Tongue (tissue), 2 donors: Measurements from ENCODE around the gene NAIP. TPM values are rescaled to one million over a fixed set of nuclear protein-coding genes. Genes with fewer than 3 reads are reported as not detected.
"Not testable (repeated sequence)": the region's sequence is repeated elsewhere in the genome, so short reads cannot be mapped to it uniquely, and the experiment has no call there.

Experiments used
- DNase-seq: peaks from one replicate; pipeline ENCODE4 v3.0.0-alpha.2; 2015
- total RNA-seq: library from RNA; depleted of rRNA; stranded (reverse); fragments of >200 nt; gene quantifications from one replicate; pipeline ENCODE4 v1.2.3, GENCODE V29; 2014

The NAIP gene, protein sequence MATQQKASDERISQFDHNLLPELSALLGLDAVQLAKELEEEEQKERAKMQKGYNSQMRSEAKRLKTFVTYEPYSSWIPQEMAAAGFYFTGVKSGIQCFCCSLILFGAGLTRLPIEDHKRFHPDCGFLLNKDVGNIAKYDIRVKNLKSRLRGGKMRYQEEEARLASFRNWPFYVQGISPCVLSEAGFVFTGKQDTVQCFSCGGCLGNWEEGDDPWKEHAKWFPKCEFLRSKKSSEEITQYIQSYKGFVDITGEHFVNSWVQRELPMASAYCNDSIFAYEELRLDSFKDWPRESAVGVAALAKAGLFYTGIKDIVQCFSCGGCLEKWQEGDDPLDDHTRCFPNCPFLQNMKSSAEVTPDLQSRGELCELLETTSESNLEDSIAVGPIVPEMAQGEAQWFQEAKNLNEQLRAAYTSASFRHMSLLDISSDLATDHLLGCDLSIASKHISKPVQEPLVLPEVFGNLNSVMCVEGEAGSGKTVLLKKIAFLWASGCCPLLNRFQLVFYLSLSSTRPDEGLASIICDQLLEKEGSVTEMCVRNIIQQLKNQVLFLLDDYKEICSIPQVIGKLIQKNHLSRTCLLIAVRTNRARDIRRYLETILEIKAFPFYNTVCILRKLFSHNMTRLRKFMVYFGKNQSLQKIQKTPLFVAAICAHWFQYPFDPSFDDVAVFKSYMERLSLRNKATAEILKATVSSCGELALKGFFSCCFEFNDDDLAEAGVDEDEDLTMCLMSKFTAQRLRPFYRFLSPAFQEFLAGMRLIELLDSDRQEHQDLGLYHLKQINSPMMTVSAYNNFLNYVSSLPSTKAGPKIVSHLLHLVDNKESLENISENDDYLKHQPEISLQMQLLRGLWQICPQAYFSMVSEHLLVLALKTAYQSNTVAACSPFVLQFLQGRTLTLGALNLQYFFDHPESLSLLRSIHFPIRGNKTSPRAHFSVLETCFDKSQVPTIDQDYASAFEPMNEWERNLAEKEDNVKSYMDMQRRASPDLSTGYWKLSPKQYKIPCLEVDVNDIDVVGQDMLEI (N-terminal part only)
- total RNA-seq, result 11.6 TPM

- not testable (repeated sequence) for DNase-seq
Measured at GRCh38 chr5:71025289-71025953, at the start of gene NAIP. Gene NAIP (minus strand): TSS chr5:71025339. CDS start chr5:71012915, 12,424 bp downstream.

- not testable (repeated sequence) for DNase-seq
Measured at GRCh38 chr5:71067262-71067928, 42.3 kb upstream of the NAIP start, which contains the start of gene GTF2H2. Gene GTF2H2 (minus strand): TSS chr5:71067676. CDS start chr5:71062763, 4,913 bp downstream.

- not testable (repeated sequence) for DNase-seq
Measured at GRCh38 chr5:71061322-71061721, 36.2 kb upstream of the NAIP start.

DNA sequence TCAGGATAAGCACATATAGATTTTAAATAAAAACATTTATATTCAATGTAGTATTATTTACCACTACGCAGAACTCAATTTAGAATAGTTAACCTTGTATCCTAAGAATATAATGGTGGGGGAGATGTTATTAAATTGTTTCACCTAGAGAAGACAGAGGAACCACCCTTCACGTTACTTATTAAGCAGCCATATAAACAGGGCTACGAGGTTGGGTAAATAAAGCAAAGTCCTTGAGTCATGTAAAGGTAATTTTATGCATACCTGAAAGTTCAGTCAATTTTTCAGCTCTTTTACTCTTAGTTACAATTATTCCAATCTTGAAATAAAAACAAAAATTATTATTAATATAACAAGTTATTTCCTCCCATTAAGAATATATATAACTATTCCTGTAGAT lies 34.3 kb upstream of the NAIP start:
- DNase-seq, result not testable (repeated sequence)

DNA sequence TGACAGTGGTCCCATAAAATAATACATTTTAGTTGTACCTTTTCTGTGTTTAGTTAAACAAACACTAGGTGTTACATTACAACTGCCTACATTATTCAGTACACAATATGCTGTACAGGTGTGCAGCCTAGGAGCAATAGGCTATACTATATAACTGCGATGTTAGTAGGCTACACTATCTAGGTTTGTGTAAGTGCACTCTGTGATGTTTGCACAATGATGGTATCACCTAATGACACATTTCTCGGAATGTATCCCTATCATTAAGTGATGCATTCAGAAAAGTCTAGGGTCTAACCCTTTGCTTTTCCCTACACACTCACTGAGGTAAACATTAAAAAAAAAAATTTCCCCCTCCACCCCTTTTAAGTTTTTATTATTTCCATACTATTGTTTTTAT lies 19.7 kb upstream of the NAIP start:
- not testable (repeated sequence) for DNase-seq

- DNase-seq, result not testable (repeated sequence)
Measured at GRCh38 chr5:71044128-71044527, 19.0 kb upstream of the NAIP start.

DNA sequence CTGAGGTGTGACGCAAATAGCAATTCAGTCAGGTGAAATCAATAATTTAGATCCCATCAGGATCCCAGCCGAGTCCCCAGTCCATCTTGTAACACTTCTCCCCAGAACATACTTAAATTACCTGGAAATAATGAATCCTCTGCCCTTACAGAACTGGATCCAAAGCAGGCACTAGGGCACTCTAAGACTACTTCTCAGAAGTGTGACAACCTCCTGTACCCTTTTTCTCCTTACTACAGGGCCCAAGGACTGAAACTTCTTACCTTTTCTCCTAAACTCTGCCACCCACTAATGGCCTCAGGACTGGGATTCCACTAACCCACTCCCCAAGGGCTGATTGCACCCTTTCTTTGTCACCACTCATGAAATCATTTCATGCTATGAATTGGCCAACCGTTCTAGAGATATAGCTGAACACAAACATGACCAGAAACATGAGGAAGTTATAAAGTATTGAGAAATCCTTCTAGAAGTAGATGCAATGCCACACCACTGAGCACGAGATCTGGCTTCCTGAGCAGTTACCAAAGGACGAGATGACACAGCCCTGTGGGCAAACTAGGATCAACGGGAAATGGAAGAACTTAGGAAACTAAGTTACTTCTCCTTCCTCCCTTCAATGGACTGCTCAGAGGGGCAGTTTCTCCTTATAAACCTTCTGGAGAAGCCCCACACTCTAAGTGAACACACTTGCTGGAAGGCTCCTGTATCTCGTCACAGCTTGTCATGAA lies 6.1 kb upstream of the NAIP start:
- DNase-seq, result not testable (repeated sequence)

GRCh38 chr5:71020643-71021042 lies 4.5 kb downstream of the NAIP start:
- DNase-seq, result not testable (repeated sequence)

- not testable (repeated sequence) for DNase-seq
Measured at GRCh38 chr5:71018376-71019005, 6.6 kb downstream of the NAIP start.

DNA sequence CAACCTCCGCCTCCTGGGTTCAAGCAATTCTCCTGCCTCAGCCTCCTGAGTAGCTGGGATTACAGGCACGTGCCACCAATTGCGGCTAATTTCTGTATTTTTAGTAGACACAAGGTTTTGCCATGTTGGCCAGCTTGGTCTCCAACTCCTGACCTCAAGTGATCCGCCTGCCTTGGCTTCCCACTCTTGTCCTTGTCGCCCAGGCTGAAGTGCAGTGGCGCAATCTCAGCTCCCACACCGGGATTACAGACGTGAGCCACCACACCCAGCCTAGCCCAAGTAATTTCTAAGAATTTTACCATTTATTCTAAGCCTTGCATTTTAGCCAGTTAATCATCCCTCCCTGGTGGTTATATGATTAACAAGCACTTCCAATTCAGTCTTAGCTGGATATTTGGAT lies 11.0 kb downstream of the NAIP start:
- DNase-seq, result no peak

DNA sequence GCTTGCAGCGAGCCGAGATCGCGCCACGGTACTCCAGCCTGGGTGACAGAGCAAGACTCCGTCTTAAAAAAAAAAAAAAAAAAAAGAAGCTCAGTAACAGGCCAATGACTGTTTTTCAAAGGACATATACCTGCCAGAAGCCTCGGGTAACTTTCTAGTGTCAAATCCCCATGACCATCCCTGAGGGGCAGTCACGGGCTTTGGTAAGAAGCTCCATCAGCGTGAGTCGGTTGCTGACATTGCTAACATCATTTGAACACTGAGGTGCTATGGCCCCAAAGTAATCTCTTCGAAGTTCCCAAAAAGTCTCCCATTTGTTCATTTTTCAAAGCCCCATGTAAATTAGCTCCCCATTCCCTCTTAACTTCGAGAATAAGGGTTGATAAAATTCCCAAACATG lies 11.6 kb downstream of the NAIP start:
- DNase-seq, result no peak

DNA sequence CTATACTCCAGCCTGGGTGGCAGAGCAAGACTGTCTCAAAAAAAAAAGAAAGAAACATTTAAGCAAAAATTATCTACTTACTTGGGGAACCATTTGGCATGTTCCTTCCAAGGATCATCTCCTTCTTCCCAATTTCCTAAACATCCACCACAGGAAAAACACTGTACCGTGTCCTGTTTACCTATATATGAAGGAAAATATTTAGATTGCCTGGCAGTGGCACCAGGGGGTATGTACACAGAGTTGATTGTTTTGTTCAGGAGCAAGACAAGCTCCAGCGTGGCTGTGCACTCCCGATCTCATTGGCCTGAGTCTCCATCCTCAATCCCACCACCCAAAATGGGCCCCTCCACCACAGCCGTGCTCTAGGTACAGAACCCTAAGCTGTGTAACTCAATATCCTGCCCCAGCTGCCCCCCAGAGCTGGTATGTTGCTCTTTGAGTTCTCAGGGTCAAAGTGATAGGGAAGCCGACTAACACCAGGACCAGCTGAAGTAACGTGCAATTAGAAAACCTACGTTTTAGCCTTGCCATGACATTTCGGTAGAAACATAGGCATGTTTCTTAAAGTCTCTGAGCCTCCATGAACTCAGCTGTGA lies 13.8 kb downstream of the NAIP start:
- DNase-seq, result no peak

DNA sequence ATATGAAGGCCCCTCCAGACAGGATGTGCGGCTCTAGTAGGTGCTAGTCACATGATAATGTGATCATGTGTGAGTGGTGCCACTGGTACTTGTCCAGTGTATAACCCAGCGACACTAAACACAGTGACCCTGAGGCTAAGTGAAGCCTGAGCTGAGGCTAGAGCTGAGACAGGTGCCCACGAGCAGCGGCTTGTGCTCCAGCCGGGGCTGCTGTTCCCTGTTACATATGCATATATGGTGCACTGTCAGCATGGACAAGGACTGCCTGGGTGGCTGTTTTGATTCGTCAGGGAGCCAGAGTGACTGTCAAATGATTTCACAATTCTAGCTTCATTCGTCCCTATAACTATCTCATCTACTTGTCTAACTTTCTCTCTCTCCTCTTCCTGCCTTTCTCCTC lies 18.2 kb downstream of the NAIP start:
- DNase-seq, result not testable (repeated sequence)

DNA sequence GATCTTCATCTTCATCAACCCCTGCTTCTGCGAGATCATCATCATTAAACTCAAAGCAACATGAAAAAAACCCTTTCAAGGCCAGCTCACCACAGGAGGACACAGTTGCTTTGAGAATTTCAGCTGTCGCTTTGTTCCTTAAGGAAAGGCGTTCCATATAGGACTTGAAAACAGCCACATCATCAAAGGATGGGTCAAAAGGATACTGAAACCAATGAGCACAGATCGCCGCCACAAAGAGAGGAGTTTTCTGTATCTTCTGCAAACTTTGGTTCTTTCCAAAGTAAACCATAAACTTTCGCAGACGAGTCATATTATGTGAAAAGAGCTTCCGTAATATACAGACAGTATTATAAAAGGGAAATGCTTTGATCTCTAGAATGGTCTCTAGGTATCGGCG lies 40.3 kb downstream of the NAIP start:
- DNase-seq, result not testable (repeated sequence)

DNA sequence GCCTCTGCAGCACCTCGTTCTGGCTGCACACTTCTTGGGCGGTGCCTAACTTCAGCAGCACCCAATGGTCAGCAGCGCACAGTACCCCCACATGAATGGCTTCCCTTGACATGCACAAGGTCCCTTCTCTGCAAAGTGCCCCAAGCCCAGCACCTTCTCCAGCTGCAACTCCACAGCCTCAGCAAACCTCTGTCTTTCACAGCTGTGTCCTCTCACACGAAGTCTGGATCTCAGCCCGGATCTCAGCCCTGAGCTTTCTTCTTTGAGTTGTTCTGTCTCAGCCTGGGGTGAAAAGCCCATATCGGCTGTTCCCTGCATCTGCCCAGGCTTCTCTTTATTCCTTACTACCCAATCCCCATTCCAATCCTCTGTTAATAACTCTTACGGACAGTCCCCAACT lies 57.9 kb downstream of the NAIP start:
- not testable (repeated sequence) for DNase-seq

GRCh38 chr5:70964531-70964930 lies 60.6 kb downstream of the NAIP start:
- DNase-seq, result not testable (repeated sequence)

DNA sequence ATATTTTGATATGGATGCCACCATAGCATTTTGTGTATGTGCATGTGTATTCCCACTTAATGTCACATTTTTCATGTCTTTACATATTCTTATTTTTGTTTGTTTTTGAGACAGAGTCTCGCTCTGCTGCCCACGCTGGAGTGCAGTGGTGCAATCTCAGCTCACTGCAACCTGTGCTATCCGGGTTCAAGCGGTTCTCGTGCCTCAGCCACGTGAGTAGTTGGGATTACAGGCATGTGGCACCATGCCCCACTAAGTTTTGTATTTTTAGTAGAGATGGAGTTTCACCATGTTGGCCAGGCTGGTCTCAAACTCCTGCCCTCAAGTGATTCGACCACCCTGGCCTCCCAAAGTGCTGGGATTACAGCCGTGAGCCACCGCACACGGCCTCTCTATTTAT lies 72.1 kb downstream of the NAIP start:
- DNase-seq, result not testable (repeated sequence)

DNA sequence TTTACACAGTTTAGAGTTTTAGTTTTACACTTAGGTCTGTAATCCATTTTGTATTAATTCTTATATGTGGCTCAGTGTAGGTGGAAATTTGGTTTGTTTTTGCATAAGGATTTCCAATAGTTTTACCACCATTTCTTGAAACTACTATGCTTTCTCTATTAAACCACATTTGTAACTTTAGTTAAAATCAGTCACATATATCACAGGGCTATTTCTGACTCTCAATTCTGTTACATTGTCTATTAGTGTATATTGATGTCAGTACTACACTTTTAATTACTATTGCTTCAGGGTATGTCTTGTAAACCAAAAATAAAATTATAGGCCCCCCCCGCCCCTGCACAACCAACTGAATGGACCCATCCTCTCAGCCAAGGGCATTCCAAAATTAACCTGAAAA lies 92.6 kb downstream of the NAIP start:
- not testable (repeated sequence) for DNase-seq

GRCh38 chr5:70931709-70932368 lies 93.3 kb downstream of the NAIP start:
- DNase-seq, result not testable (repeated sequence)
